Stimulated activated naive B cell treated with anti-CD40 and anti-IgM and Interleukin-4, amounts not matched to agents 10 μg/mL and 1 μg/mL and 100 μg/mL, for 72 hours (primary cell): ENCODE data around the gene NUP43.

Source experiments
- ATAC-seq, 2 donors: fragments of 150-1000 bp; cut with Tn5 transposase; replicated peaks; 2 replicates each; pipeline ENCODE4 v1.10.0; 2021; ENCODE audit warnings: moderate library complexity in 1 of 2
- DNase-seq: peaks from one replicate; pipeline ENCODE4 v3.0.0; 2021
- H3K27ac Mint-ChIP-seq: one replicate; pipeline ENCODE4 v1.8.0; 2022; ENCODE audit warnings: mild to moderate bottlenecking, mixed read lengths
- H3K27me3 Mint-ChIP-seq, 2 donors: one replicate each; pipeline ENCODE4 v1.8.0; 2022; ENCODE audit warnings: mixed read lengths in 2 of 2
- H3K36me3 Mint-ChIP-seq, 2 donors: one replicate each; pipeline ENCODE4 v1.8.0; 2022; ENCODE audit warnings: mixed read lengths in 2 of 2, mild to moderate bottlenecking in 1 of 2
- H3K4me1 Mint-ChIP-seq, 2 donors: one replicate each; pipeline ENCODE4 v1.8.0; 2022; ENCODE audit warnings: mixed read lengths in 2 of 2, mild to moderate bottlenecking in 1 of 2
- H3K4me3 Mint-ChIP-seq, 2 donors: one replicate each; pipeline ENCODE4 v1.8.0; 2022; ENCODE audit warnings: mild to moderate bottlenecking in 2 of 2, mixed read lengths in 2 of 2, moderate library complexity in 1 of 2
- H3K9me3 Mint-ChIP-seq, 2 donors: one replicate each; pipeline ENCODE4 v1.8.0; 2022; ENCODE audit warnings: mixed read lengths in 2 of 2, mild to moderate bottlenecking in 1 of 2

Gene NUP43

DNA sequence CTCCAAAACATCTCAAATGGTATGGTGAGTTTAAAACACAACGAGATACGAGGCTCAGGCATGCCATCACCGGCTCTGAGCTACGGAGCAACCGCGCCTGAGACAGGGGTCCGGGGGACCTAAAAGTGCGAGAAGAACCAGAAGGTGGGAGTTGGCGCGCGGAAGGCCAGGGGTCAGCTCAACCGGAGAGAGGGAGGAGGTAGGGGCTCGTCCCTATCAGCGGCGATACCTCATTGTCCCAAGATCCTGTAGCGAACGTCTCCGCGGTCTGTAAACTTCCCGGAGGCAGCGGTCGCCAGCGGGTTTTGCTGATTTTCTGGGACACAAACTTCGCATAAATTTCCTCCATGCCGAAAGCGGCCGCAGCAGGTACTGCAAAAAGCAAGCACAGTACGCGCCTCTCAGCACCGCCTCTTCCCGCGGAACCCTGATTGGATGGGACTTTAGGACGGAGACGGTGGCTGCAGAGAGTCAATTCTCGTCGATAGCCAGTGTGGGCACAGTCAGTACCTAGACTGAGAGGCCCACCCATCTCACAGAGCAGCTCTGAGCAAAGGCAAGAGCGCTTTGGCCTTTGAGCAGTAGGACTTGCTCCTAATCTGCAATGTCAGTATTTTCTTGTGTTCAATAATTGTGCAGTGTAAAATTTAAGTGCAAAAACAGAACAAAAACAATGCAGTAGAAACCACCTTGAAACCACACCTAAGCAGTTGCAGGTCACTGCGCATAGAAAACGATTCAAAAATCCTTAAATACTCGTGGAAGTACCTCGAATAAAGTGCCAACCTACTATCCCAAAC lies at the start of gene NUP43:
Gene NUP43 (minus strand): TSS at position 383 of the 800 bp plus-strand sequence. CDS start 34 bp downstream, at position 349.
- no peaks in the 10 kb centered on the region for H3K27me3 Mint-ChIP-seq
- peaks cover 4 to 11% of the 10 kb centered on the region in 2 donors for H3K36me3 Mint-ChIP-seq
- H3K27ac Mint-ChIP-seq: peak within 1 kb of the TSS; percentile 95
- H3K9me3 Mint-ChIP-seq: no peaks in the 10 kb centered on the region
- peak; percentile 91 for DNase-seq
- H3K4me3 Mint-ChIP-seq: peak within 1 kb of the TSS; percentile 98 to 99
- peak; percentile 64 to 75 for ATAC-seq
- H3K4me1 Mint-ChIP-seq: peaks cover 6 to 30% of the 10 kb centered on the region in 2 donors

- Mint-ChIP-seq H3K27ac (no peak overlapping the region), H3K9me3 (no peaks in the 10 kb centered on the region), H3K4me3 (no peak overlapping the region), H3K4me1 (peaks cover 0 to 1% of the 10 kb centered on the region in 2 donors), H3K27me3 (no peaks in the 10 kb centered on the region), H3K36me3 (peaks cover 15 to 35% of the 10 kb centered on the region in 2 donors)
- DNase-seq (no peak), ATAC-seq (no peak)
Measured at GRCh38 chr6:149783551-149783950, 37.2 kb upstream of the NUP43 start.

DNA sequence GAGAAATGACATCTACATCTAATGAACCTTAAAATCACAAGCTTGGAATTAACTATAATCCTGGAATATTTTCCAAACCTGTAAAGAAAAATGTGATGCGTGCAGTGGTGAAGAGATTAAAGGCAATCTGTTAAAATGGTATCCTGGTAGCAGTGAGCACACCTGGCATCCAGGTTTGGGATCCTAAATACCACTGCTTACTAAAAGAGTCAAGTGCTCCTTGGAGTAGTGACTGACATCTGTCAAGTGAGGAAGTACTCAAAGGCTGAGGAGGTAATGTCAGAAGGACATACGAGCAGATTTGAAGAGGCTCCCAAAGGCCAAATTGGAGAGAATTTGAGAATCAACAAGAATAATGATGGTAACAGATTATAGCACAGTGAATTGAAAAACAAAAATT lies 36.0 kb upstream of the NUP43 start:
- no peaks in the 10 kb centered on the region for H3K27me3 Mint-ChIP-seq
- no peaks in the 10 kb centered on the region for H3K9me3 Mint-ChIP-seq
- no peak for ATAC-seq
- H3K4me3 Mint-ChIP-seq: no peak overlapping the region
- no peak for DNase-seq
- H3K27ac Mint-ChIP-seq: no peak overlapping the region
- H3K36me3 Mint-ChIP-seq: peaks cover 12 to 34% of the 10 kb centered on the region in 2 donors
- H3K4me1 Mint-ChIP-seq: no peaks in the 10 kb centered on the region

DNA sequence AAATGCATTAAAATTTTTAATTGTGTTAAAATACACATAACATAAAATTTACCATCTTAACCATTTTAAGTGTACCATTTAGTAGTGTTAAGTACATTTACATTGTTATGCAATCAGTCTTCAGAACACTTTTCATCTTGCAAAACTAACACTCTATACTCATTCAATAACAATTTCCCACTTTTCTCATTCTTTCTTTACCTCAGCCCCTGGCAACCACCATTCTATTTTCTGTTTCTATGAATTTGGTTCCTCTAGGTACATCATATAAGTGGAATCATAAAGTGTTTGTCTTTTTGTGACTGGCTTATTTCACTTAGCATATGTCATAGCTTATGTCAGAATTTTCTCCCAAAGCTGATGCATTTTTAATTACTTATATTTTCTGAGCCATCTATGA lies 35.4 kb upstream of the NUP43 start:
- Mint-ChIP-seq H3K27me3 (no peaks in the 10 kb centered on the region), H3K4me3 (no peak overlapping the region), H3K36me3 (peaks cover 12 to 32% of the 10 kb centered on the region in 2 donors), H3K9me3 (no peaks in the 10 kb centered on the region), H3K4me1 (no peaks in the 10 kb centered on the region), H3K27ac (no peak overlapping the region)
- DNase-seq (no peak), ATAC-seq (no peak)

DNA sequence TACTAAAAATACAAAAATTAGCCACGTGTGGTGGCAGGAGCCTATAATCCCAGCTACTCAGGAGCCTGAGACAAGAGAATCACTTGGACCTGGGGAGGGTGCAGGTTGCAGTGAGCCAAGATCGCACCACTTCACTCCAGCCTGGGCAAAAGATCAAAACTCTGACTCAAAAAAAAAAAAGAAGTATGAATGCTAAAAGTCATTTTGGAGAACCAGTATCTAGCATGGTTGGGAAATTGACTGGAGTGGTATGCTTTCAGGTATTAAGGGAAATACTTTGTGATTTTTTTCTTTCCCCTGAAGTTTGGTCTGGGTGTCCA lies 33.3 kb upstream of the NUP43 start:
- no peaks in the 10 kb centered on the region for H3K27me3 Mint-ChIP-seq
- H3K4me1 Mint-ChIP-seq: no peaks in the 10 kb centered on the region
- ATAC-seq (no peak), DNase-seq (no peak)
- no peaks in the 10 kb centered on the region for H3K9me3 Mint-ChIP-seq
- no peak overlapping the region for H3K27ac Mint-ChIP-seq
- H3K4me3 Mint-ChIP-seq: no peak overlapping the region
- H3K36me3 Mint-ChIP-seq: peaks cover 21 to 38% of the 10 kb centered on the region in 2 donors

DNA sequence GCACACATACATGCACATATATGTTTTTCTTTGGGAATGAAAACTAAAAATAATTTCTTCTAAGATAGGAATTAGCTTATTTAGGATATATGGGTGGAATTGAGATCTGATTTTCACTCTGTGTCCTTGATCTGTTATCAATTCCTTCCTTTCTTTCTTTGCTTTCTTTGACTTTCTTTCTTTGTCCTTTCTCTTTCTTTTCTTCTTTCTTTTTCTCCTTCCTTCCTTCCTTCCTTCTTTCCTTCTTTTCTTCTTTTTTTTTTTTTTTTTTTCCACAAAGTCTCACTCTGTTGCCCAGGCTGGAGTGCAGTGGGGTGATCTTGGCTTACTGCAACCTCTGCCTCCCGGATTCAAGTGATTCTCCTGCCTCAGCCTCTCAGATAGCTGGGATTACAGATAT lies 31.3 kb upstream of the NUP43 start:
- DNase-seq (no peak), ATAC-seq (no peak)
- H3K36me3 Mint-ChIP-seq: peaks cover 21 to 27% of the 10 kb centered on the region in 2 donors
- H3K9me3 Mint-ChIP-seq: no peaks in the 10 kb centered on the region
- H3K4me1 Mint-ChIP-seq: no peaks in the 10 kb centered on the region
- no peaks in the 10 kb centered on the region for H3K27me3 Mint-ChIP-seq
- no peak overlapping the region for H3K27ac Mint-ChIP-seq
- no peak overlapping the region for H3K4me3 Mint-ChIP-seq

DNA sequence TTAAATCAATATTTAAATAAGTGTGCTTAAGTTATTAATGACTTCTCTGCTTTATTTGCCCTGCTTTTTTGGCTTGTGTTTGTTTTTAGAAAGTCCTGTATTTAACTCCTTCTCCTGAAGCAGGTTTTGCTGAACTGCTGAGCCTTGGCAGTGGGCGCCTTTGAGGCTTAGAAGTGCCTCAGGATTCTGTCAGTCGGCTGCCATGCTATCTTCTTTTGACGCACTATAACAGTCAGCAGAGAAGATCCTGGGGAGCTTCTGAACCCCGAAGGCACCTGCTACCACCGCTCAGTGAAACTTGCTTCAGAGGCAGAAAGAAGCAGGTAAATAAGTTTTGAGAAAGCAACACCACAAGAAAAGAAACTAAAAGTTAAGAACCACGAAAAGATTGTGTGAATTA lies 25.6 kb upstream of the NUP43 start:
- Mint-ChIP-seq H3K4me1 (peaks cover 0 to 1% of the 10 kb centered on the region in 2 donors), H3K27me3 (no peaks in the 10 kb centered on the region), H3K4me3 (no peak overlapping the region), H3K27ac (no peak overlapping the region), H3K9me3 (no peaks in the 10 kb centered on the region), H3K36me3 (peaks cover 34 to 35% of the 10 kb centered on the region in 2 donors)
- no peak for ATAC-seq
- no peak for DNase-seq

GRCh38 chr6:149771185-149771584 lies 24.9 kb upstream of the NUP43 start:
- ATAC-seq: no peak
- Mint-ChIP-seq H3K9me3 (peaks cover 3 to 4% of the 10 kb centered on the region in 2 donors), H3K27ac (no peak overlapping the region), H3K27me3 (no peaks in the 10 kb centered on the region), H3K36me3 (peaks cover 38 to 41% of the 10 kb centered on the region in 2 donors), H3K4me3 (no peak overlapping the region), H3K4me1 (peaks cover 0 to 1% of the 10 kb centered on the region in 2 donors)
- DNase-seq: no peak

DNA sequence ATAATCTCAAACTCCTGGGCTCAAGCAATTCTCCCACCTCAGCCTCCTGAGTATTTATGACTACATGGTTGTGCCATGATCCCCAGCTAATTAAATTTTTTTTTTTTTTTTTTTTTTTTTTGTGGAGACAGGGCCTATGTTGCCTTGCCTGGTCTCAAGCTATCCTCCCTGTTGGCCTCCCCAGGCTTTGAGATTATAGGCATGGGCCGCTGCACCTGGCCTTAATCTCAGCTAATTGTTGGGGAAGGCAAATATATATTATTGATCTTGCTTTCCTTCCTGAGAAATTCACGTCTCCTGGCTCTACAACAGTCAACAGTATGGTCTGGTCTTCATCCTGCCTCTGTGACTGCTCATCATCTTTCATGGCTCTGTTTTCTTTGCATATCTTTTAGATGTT lies 23.3 kb upstream of the NUP43 start:
- no peak overlapping the region for H3K4me3 Mint-ChIP-seq
- ATAC-seq (no peak), DNase-seq (no peak)
- peaks cover 35 to 39% of the 10 kb centered on the region in 2 donors for H3K36me3 Mint-ChIP-seq
- peaks cover 0 to 1% of the 10 kb centered on the region in 2 donors for H3K4me1 Mint-ChIP-seq
- H3K27me3 Mint-ChIP-seq: no peaks in the 10 kb centered on the region
- H3K9me3 Mint-ChIP-seq: peaks cover 6 to 8% of the 10 kb centered on the region in 2 donors
- H3K27ac Mint-ChIP-seq: no peak overlapping the region

GRCh38 chr6:149766156-149766769 lies 19.9 kb upstream of the NUP43 start:
- ATAC-seq: no peak
- no peak overlapping the region for H3K4me3 Mint-ChIP-seq

GRCh38 chr6:149763866-149764265 lies 17.5 kb upstream of the NUP43 start:
- ATAC-seq (no peak), DNase-seq (no peak)
- Mint-ChIP-seq H3K4me3 (no peak overlapping the region), H3K27me3 (no peaks in the 10 kb centered on the region), H3K4me1 (peaks cover 16 to 33% of the 10 kb centered on the region in 2 donors), H3K9me3 (peaks cover 6 to 8% of the 10 kb centered on the region in 2 donors), H3K36me3 (peaks cover 31 to 37% of the 10 kb centered on the region in 2 donors), H3K27ac (no peak overlapping the region)

More at GRCh38 chr6:149766156-149766769, 19.9 kb upstream of the NUP43 start:
- H3K27ac Mint-ChIP-seq: no peak overlapping the region
- peaks cover 32 to 36% of the 10 kb centered on the region in 2 donors for H3K36me3 Mint-ChIP-seq
- peaks cover 6 to 8% of the 10 kb centered on the region in 2 donors for H3K9me3 Mint-ChIP-seq
- no peak for DNase-seq
- H3K27me3 Mint-ChIP-seq: no peaks in the 10 kb centered on the region
- peaks cover 11 to 19% of the 10 kb centered on the region in 2 donors for H3K4me1 Mint-ChIP-seq

GRCh38 chr6:149761438-149761837 lies 15.1 kb upstream of the NUP43 start:
- H3K4me3 Mint-ChIP-seq: no peak overlapping the region
- H3K4me1 Mint-ChIP-seq: peaks cover 16 to 33% of the 10 kb centered on the region in 2 donors
- peak overlapping the region; percentile 16 for H3K27ac Mint-ChIP-seq
- peaks cover 2 to 4% of the 10 kb centered on the region in 2 donors for H3K9me3 Mint-ChIP-seq
- peaks cover 15 to 22% of the 10 kb centered on the region in 2 donors for H3K36me3 Mint-ChIP-seq
- no peaks in the 10 kb centered on the region for H3K27me3 Mint-ChIP-seq
- no peak for DNase-seq
- ATAC-seq: peak; percentile 99

GRCh38 chr6:149756261-149756636 lies 9.9 kb upstream of the NUP43 start:
- Mint-ChIP-seq H3K9me3 (no peaks in the 10 kb centered on the region), H3K4me1 (peaks cover 12 to 31% of the 10 kb centered on the region in 2 donors), H3K27me3 (no peaks in the 10 kb centered on the region), H3K36me3 (peaks cover 17 to 23% of the 10 kb centered on the region in 2 donors), H3K27ac (no peak overlapping the region), H3K4me3 (no peak overlapping the region)
- DNase-seq (no peak), ATAC-seq (no peak)

- no peak overlapping the region for H3K27ac Mint-ChIP-seq
- H3K9me3 Mint-ChIP-seq: no peaks in the 10 kb centered on the region
- peaks cover 9 to 30% of the 10 kb centered on the region in 2 donors for H3K4me1 Mint-ChIP-seq
- no peaks in the 10 kb centered on the region for H3K27me3 Mint-ChIP-seq
- H3K4me3 Mint-ChIP-seq: no peak overlapping the region
- peaks cover 17 to 20% of the 10 kb centered on the region in 2 donors for H3K36me3 Mint-ChIP-seq
- no peak for DNase-seq
- ATAC-seq: peak; percentile 64 to 75
Measured at GRCh38 chr6:149755300-149756260, 9.3 kb upstream of the NUP43 start.
